Adrenal gland (tissue), 5 donors: ENCODE measurements around the gene PSMD4.

Source experiments
- POLR2A ChIP-seq, 2 donors: fragments of 450-650 bp; IDR thresholded peaks; one replicate each; pipeline ENCODE4 v1.6.1; 2017; ENCODE audit warnings: antibody characterized with exemption in 2 of 2, mild to moderate bottlenecking in 2 of 2, moderate library complexity in 1 of 2
- TF ChIP-seq, protein P1 (sequence below), 6 experiments: fragments of 450-650 bp in 4 of 6; fragments of 200-600 bp in 2 of 6; sonication (generic) in 1 of 6; IDR thresholded peaks; 1 replicate in 5 of 6; 2 replicates in 1 of 6; pipeline versions ENCODE4 v1.5.1 to v1.8.0; 2016 to 2021; ENCODE audit warnings: antibody characterized with exemption in 6 of 6, mild to moderate bottlenecking in 2 of 6, moderate library complexity in 1 of 6
- donor health status: DM: no; HTN: no; CAD: no.

DNA sequence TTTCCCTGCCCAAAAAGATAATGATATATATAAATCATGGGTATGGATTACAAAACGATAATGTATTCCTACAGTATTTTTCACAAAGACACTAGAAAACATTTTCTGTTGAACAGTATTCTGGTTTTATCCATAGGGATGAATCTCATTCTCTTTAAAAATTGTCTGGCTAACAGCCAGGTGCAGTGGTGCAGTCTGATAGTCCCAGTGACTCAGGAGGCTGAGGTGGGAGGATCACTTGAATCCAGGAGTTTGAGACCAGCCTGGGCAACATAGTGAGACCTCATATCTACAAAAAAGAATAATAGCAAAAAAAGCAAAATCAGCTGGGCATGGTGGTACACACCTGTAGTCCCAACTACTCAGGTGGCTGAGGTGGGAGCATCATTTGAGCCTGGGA lies 32.9 kb upstream of the PSMD4 start:
- TF ChIP-seq, protein P1, sequence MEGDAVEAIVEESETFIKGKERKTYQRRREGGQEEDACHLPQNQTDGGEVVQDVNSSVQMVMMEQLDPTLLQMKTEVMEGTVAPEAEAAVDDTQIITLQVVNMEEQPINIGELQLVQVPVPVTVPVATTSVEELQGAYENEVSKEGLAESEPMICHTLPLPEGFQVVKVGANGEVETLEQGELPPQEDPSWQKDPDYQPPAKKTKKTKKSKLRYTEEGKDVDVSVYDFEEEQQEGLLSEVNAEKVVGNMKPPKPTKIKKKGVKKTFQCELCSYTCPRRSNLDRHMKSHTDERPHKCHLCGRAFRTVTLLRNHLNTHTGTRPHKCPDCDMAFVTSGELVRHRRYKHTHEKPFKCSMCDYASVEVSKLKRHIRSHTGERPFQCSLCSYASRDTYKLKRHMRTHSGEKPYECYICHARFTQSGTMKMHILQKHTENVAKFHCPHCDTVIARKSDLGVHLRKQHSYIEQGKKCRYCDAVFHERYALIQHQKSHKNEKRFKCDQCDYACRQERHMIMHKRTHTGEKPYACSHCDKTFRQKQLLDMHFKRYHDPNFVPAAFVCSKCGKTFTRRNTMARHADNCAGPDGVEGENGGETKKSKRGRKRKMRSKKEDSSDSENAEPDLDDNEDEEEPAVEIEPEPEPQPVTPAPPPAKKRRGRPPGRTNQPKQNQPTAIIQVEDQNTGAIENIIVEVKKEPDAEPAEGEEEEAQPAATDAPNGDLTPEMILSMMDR (IDR thresholded peaks at IDR 0.05): no peak
- TF ChIP-seq POLR2A (IDR thresholded peaks at IDR 0.05): no peak
